Panc1 (cell line): ENCODE results near the gene TESMIN.

ENCODE experiments used
- POLR2AphosphoS5 ChIP-seq: IDR thresholded peaks from 2 replicates; pipeline ENCODE4 v1.6.1; 2012; ENCODE audit warnings: mild to moderate bottlenecking, low read depth, low read length, moderate library complexity
- SIN3A ChIP-seq: IDR thresholded peaks from 2 replicates; pipeline ENCODE4 v1.6.1; 2012; ENCODE audit warnings: low read depth, mild to moderate bottlenecking, low read length, moderate library complexity, borderline replicate concordance; ENCODE audit not compliant: insufficient read depth
- TF ChIP-seq, protein P1 (sequence below): fragments of 450-650 bp; IDR thresholded peaks from 2 replicates; pipeline ENCODE4 v1.5.1; 2017; ENCODE audit warnings: mild to moderate bottlenecking

DNA sequence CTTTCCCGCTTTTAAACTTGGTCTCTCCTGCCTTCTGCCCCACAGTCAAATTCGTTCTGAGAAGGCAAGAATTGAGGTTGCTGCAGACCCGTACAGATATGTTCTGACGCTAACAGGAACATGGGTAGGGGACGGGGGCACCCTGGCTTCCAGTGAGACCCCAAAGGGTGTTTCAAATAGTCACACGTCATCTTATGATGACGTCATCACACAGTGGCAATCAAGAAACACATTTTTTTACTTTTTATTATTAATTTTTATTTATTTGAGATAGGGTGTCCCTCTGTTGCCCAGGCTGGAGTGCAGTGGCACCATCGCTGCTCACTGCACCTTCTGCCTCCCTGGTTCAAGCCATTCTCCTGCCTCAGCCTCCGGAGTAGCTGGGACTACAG lies 22.9 kb upstream of the TESMIN start:
- TF ChIP-seq, protein P1, sequence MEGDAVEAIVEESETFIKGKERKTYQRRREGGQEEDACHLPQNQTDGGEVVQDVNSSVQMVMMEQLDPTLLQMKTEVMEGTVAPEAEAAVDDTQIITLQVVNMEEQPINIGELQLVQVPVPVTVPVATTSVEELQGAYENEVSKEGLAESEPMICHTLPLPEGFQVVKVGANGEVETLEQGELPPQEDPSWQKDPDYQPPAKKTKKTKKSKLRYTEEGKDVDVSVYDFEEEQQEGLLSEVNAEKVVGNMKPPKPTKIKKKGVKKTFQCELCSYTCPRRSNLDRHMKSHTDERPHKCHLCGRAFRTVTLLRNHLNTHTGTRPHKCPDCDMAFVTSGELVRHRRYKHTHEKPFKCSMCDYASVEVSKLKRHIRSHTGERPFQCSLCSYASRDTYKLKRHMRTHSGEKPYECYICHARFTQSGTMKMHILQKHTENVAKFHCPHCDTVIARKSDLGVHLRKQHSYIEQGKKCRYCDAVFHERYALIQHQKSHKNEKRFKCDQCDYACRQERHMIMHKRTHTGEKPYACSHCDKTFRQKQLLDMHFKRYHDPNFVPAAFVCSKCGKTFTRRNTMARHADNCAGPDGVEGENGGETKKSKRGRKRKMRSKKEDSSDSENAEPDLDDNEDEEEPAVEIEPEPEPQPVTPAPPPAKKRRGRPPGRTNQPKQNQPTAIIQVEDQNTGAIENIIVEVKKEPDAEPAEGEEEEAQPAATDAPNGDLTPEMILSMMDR = no peak
- no peak for TF ChIP-seq SIN3A
- TF ChIP-seq POLR2AphosphoS5 = no peak
